ENCODE measurements around the gene POM121.
"Not testable (repeated sequence)": the region's sequence is repeated elsewhere in the genome, so short reads cannot be mapped to it uniquely, and the experiment has no call there.

Gene POM121

GRCh38 chr7:72924733-72925545 lies at the start of gene POM121:
Gene POM121, plus strand, starts transcription at chr7:72925095. Its CDS starts 27 bp downstream, at chr7:72925122.
- DNase-seq, result peak; percentile 19

DNA sequence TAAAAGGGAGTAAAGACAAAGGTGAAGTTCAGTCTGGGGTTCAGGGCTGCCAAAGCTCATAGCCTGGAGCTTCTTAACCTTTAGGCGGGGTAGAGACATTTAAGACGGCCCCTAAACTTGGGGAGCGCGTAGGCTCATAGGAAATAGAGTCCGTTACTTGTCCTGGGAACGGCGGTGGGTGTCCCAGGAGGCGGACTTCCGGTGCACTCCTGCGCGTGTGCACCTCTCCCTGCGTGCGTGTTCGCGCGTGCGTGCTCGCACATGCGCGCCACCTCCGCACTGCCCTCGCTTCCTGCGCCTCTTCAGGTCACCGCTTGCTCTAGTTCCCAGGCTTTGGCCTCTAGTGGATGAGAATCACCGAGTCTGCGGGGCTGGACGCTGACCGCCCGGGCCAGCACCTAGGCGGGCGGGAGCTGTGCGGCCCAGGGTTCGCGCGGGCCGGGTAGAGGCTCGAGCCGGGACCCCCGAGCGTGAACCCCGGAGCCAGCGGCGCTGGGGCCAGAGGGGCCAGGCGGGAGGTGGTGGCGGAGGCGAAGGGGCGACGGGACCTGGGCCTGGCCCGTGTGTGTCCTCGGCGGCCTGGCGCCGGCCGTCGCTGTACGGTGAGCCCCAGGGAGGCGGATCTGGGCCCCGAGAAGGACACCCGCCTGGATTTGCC lies 45.7 kb upstream of the POM121 start:
- peak; percentile 32 for DNase-seq

DNA sequence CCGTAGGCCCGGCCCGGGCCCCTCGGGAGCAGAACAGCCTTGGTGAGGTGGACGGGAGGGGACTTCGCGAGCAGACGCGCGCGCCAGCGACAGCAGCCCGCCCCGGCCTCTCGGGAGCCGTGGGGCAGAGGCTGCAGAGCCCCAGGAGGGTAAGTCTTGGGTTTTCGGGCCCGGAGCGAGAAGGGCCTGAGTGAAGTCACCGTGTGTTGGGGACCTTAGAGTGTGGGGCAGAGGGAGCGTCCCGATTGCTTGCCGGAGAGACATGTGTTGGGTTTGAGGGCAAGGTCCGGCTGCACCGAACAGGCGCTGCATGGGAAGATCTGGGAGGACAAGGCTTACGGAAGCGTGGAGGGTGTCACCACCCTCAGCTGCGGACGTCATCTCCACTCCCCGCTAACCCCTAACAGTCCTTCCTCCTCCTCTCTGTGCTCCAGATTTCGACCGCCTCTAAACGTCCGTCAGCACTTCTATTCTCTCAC lies 45.1 kb upstream of the POM121 start:
- peak; percentile 6 for DNase-seq

DNA sequence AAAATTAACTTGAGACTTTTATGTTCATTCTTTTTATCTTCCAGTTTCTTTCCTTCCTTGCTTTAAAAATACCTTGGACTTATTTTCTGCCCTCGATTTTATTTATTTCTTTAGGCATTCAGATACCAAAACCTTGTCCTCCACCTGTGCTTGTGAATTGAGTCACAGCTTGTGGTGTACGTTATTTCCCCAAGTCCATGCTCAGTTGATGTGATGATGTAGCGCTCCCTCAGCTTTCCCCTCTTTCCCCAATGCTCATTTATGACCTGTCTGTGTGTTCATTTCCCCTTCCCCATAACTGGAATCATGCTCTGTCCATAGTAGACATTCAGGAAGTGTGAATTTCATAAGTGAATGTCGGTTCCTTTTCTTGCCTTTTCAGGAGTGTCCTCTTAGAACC lies 33.1 kb upstream of the POM121 start:
- not testable (repeated sequence) for DNase-seq

DNA sequence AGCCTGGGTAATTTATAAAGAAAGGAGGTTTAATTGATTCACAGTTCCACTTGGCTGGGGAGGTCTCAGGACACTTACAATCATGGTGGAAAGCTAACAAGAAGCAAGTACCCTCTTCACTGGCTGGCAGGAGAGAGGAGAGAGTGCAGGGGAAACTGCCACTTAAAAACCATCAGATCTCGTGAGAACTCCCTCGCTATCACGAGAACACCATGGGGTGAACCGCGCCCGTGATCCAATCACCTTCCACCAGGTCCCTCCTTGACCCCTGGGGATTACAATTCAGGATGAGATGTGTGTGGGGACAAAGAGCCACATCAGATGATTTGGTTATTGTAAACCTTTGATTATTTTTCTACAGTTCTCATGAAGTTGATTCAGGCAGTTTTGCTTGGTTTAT lies 20.2 kb upstream of the POM121 start:
- DNase-seq, result not testable (repeated sequence)

GRCh38 chr7:72908422-72908821 lies 16.5 kb upstream of the POM121 start:
- DNase-seq, result not testable (repeated sequence)

- DNase-seq, result not testable (repeated sequence)
Observed at GRCh38 chr7:72911395-72911794, 13.5 kb upstream of the POM121 start.

- not testable (repeated sequence) for DNase-seq
Observed at GRCh38 chr7:72913750-72914149, 11.1 kb upstream of the POM121 start.

GRCh38 chr7:72914756-72915525 lies 10.0 kb upstream of the POM121 start:
- DNase-seq, result not testable (repeated sequence)

DNA sequence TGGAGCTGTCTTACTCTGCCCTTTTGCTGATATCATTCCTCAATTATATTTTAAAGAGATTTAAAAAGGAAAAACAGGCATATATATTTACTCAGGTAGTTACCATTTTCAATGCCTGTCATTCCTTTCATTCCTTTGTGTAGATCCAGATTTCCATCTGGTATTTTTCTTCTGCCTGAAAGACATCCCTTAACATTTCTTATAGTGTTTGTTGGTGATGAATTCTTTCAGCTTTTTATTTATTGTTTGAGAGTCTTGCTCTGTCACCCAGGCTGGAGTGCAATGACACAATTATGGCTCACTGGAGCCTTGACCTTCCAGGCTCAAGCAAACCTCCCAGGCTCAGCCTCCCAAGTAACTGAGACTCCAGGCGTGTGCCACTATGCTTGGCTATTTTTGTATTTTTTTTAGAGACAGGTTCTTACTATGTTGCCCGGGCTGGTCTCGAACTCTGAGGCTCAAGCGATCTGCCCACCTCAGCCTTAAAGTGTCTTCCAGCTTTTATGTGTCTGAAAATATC lies 5.6 kb upstream of the POM121 start:
- no peak for DNase-seq

GRCh38 chr7:72924386-72924732 lies 536 bp upstream of the POM121 start:
- DNase-seq, result no peak

DNA sequence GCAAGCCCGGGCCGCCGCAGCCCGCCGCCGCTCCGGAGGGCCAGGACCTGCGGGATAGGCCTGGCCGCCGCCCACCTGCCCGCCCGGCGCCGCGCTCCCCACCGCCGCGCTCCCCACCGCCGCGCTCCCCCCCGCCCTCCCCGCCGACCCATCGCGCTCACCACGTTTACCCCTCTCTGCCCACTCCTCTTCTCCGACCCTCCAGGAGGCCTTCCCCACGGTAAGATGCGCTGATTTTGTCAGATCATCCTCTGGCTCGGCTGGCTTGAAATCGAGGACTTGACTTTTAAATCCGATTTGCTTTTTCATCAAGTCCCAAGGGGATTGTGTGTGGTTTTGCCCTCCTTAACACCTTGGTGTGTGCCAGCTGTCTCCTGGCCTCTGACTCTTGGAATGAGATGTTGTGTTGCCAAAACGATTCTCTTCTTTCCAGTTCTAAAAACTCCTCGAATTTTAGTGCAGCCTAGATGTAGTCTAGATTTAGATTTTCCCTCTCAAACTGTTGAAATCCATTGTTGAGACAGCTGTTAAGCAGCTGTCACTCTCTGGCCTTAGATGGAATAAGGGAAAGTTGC lies 738 bp downstream of the POM121 start:
- DNase-seq, result no peak

- not testable (repeated sequence) for DNase-seq
Observed at GRCh38 chr7:72927791-72928190, 2.9 kb downstream of the POM121 start.

GRCh38 chr7:72928216-72928615 lies 3.3 kb downstream of the POM121 start:
- not testable (repeated sequence) for DNase-seq

GRCh38 chr7:72942022-72942705 lies 17.3 kb downstream of the POM121 start:
- DNase-seq, result not testable (repeated sequence)

DNA sequence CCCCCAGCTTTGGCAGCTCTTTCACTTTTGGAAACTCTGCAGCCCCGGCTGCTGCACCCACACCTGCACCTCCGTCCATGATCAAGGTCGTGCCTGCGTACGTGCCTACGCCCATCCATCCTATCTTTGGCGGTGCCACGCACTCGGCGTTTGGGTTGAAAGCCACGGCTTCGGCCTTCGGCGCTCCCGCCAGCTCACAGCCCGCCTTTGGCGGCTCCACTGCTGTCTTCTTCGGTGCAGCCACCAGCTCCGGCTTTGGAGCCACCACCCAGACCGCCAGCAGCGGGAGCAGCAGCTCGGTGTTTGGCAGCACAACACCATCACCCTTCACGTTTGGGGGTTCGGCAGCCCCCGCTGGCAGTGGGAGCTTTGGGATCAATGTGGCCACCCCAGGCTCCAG lies 18.1 kb downstream of the POM121 start:
- DNase-seq, result not testable (repeated sequence)

DNA sequence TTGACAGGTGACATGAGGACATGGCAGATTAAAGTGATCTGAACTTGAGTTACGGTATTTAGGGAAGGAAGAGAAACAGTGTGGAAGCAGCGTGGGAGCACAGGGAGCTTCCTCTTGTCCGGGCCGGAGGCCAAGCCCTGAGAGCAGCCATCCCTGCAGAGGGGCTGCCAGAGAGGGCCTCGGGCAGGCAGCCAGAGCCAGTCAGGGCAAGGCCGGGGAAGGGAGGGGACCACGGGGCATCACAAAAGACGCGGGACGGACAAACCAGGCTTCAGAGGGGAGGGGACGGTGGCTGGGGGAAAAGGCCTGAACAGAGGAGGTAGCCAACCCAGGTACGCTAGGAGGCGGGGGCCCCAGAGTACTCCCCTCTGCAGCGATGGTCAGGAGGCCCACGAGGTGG lies 20.0 kb downstream of the POM121 start:
- DNase-seq, result not testable (repeated sequence)

DNA sequence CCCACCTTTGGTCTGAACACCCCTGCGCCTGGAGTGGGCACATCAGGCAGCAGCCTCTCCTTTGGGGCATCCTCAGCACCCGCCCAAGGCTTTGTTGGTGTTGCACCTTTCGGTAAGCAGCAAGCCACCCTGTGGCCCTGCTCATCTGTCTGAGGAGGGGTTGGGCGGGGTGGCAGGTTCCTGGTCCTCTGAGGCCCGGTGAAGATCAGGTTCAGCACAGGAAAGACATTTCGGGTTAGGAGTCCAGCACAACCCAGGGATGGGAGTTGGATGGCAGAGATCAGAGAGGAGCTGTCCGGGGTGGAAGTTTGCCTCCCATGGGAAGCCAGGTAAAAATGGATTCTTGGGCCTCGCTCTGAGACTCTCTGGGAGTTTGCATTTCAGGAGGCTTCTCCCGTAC lies 20.7 kb downstream of the POM121 start:
- not testable (repeated sequence) for DNase-seq

DNA sequence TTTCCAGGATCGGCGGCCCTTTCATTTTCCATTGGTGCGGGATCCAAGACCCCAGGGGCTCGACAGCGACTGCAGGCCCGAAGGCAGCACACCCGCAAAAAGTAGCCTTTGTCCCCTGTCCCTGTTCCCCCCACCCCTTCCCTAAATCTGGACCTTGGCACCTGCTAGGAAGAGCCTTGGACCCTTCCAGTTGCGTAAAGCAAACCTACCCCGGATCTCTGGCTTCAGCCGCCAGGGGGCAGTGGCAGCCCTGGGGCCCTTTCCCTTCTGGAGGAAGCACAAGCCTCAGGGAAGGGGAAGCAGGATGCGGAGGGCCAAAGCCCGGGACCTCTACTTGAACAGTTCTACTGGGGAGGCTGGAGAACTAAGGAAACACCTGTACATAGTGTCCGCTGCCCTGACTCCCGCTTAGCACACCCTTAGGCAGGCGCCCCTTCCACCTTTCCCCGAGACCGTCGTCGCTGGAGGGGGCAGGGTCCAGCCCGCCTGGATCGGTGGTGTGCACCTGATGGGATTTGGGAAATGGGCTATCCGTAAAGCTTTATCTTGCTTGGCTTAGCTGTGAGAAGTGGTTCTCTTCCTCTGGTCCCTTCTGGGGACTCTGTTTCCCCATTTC lies 21.3 kb downstream of the POM121 start:
- not testable (repeated sequence) for DNase-seq

DNA sequence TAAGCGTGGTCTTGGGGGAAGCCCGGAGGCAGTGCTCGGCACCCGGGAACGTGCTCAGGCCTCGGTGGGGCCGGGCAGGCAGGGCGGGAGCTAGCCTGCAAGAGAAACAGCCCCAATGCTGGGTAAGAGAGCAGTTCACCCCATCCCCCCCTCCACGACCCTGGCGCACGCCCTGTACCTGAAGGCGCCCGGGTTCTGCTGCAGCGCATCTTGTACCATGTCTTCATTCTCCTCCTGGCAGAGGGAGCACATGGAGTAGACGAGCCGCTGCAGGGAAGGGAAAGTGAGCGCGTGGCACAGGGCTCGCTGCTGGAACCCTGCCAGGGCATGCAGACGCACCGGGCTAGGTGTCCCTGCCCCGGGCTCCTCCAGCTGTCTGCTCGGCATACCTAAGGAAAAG lies 23.8 kb downstream of the POM121 start:
- not testable (repeated sequence) for DNase-seq

DNA sequence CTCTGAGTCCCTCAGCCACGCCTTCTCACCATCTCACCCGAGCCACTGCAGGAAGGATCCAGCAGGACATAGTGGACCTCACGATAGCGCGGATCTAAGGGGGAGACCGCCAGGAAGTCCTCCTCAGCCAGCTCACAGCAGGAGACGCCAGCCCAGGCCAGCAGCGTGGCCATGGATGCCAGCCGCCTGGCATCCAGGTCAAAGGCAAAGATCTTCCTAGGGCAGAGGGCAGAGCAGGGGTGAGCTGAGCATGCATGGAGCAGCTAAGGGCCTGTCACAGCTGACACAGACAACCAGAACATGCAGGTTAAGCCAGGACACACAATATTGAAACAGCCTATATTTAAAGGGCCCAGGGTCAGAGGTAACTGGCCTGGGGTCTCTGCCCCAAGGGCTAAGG lies 24.4 kb downstream of the POM121 start:
- not testable (repeated sequence) for DNase-seq

DNA sequence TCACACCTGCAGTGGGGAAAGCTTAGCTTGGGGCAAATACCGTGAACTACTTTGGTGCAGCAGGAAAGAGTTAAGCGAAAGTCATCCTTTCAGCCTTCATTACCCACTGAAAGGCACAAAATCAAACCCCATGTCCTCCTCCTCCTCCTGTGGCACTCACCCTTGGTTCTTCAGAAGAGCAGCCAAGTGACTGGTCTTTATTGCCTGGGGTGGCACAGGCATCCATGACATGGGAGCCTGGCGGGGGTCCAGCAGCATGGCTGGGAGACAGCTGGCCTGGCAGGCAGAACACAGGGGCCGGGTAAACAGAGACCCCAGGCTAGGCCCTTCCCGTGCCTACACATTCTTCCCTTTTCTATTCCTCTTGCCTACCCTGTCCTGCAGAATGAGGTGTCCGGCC lies 24.8 kb downstream of the POM121 start:
- DNase-seq, result not testable (repeated sequence)

Measured in NCI-H2029 treated with DMSO at 0.1 percent for 48 hours (cell line).